Activated CD4-positive, alpha-beta T cell treated with anti-CD3 and anti-CD28 coated beads, Interleukin-2, amount 50 U/mL, for 4 hours (primary cell): Measurements from ENCODE around the gene HS6ST3.

Source experiments
- DNase-seq, 2 experiments: peaks; one replicate each; pipeline ENCODE4 v3.0.0-alpha.2; 2020

HS6ST3 gene

GRCh38 chr13:96678801-96679200 is 588.9 kb downstream of the HS6ST3 start:
- DNase-seq = no peak

- DNase-seq = no peak
Observed at GRCh38 chr13:96680898-96681297, 591.0 kb downstream of the HS6ST3 start.

GRCh38 chr13:96681766-96682165 is 591.9 kb downstream of the HS6ST3 start:
- DNase-seq = no peak

- no peak for DNase-seq
Observed at GRCh38 chr13:96684469-96684868, 594.6 kb downstream of the HS6ST3 start.

GRCh38 chr13:96684907-96685306 is 595.0 kb downstream of the HS6ST3 start:
- no peak for DNase-seq

- DNase-seq = no peak
Observed at GRCh38 chr13:96686286-96686685, 596.4 kb downstream of the HS6ST3 start.

GRCh38 chr13:96687191-96687590 is 597.3 kb downstream of the HS6ST3 start:
- DNase-seq = no peak

GRCh38 chr13:96690998-96691397 is 601.1 kb downstream of the HS6ST3 start:
- no peak for DNase-seq

GRCh38 chr13:96696389-96696900 is 606.5 kb downstream of the HS6ST3 start:
- DNase-seq = no peak

- no peak for DNase-seq
Observed at GRCh38 chr13:96700657-96701056, 610.8 kb downstream of the HS6ST3 start.

GRCh38 chr13:96707146-96707545 is 617.2 kb downstream of the HS6ST3 start:
- no peak for DNase-seq

- DNase-seq = no peak
Observed at GRCh38 chr13:96710166-96710862, 620.4 kb downstream of the HS6ST3 start.

GRCh38 chr13:96720446-96720845 is 630.5 kb downstream of the HS6ST3 start:
- DNase-seq = no peak

GRCh38 chr13:96726651-96727050 is 636.7 kb downstream of the HS6ST3 start:
- DNase-seq = no peak

GRCh38 chr13:96728463-96728862 is 638.6 kb downstream of the HS6ST3 start:
- no peak for DNase-seq

- DNase-seq = no peak
Observed at GRCh38 chr13:96730676-96731075, 640.8 kb downstream of the HS6ST3 start.

- no peak for DNase-seq
Observed at GRCh38 chr13:96734499-96734898, 644.6 kb downstream of the HS6ST3 start.

GRCh38 chr13:96741779-96742178 is 651.9 kb downstream of the HS6ST3 start:
- no peak for DNase-seq

GRCh38 chr13:96743296-96744089 is 653.6 kb downstream of the HS6ST3 start:
- no peak for DNase-seq

- no peak for DNase-seq
Observed at GRCh38 chr13:96744367-96745331, 654.7 kb downstream of the HS6ST3 start.

GRCh38 chr13:96746886-96747285 is 657.0 kb downstream of the HS6ST3 start:
- no peak for DNase-seq

GRCh38 chr13:96749825-96750224 is 659.9 kb downstream of the HS6ST3 start:
- DNase-seq = no peak

- DNase-seq = no peak
Observed at GRCh38 chr13:96751089-96751488, 661.2 kb downstream of the HS6ST3 start.
